Stimulated activated naive CD8-positive, alpha-beta T cell treated with anti-CD3 and anti-CD28 coated beads, Interleukin-15, amount 100 ng/mL, for 72 hours (primary cell): Measurements from ENCODE around the gene SPIN1.
A peak's percentile ranks its signal among the peaks of the same experiment; 100 is the strongest.

Source experiments
- ATAC-seq: fragments of 150-1000 bp; cut with Tn5 transposase; 2 replicates; pipeline ENCODE4 v1.10.0; 2021; ENCODE audit warnings: mild to moderate bottlenecking, moderate library complexity
- DNase-seq, 2 donors: peaks; one replicate each; pipeline ENCODE4 v3.0.0; 2021 to 2022
- H3K27ac Mint-ChIP-seq, 2 donors: one replicate each; pipeline ENCODE4 v1.8.0; 2022; ENCODE audit warnings: mild to moderate bottlenecking in 2 of 2, mixed read lengths in 2 of 2, moderate library complexity in 2 of 2
- H3K27me3 Mint-ChIP-seq: one replicate; pipeline ENCODE4 v1.8.0; 2022; ENCODE audit warnings: mixed read lengths
- H3K4me1 Mint-ChIP-seq: one replicate; pipeline ENCODE4 v1.8.0; 2022; ENCODE audit warnings: mild to moderate bottlenecking, mixed read lengths
- H3K4me3 Mint-ChIP-seq, 2 donors: one replicate each; pipeline ENCODE4 v1.8.0; 2022; ENCODE audit warnings: mild to moderate bottlenecking in 2 of 2, mixed read lengths in 2 of 2, moderate library complexity in 1 of 2
- H3K9me3 Mint-ChIP-seq, 2 donors: one replicate each; pipeline ENCODE4 v1.8.0; 2022; ENCODE audit warnings: mixed read lengths in 2 of 2

Gene SPIN1

DNA sequence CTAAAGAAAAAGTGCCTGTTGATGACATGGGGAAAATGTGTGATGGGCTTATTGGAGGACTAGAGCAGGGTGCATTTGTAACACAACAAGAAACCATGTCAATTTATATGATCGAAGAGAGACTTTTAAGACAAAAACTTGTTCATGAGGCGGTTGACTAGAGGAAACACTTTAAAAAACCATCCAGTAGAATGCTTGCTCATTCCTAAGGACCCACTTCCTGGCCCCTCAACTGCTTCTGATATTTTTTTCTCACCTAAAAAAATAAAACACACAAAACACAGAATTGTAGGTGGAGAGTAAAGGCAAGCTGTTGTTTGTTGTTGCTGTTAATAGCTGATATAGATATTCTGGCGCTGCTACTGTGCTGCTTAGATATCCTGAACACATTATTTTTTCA lies 50.6 kb downstream of the SPIN1 start:
- Mint-ChIP-seq H3K27me3 (no peaks in the 10 kb centered on the region), H3K4me3 (no peak overlapping the region), H3K4me1 (peaks cover 67% of the 10 kb centered on the region), H3K27ac (no peak overlapping the region), H3K9me3 (no peaks in the 10 kb centered on the region)
- ATAC-seq (no peak), DNase-seq (no peak)

DNA sequence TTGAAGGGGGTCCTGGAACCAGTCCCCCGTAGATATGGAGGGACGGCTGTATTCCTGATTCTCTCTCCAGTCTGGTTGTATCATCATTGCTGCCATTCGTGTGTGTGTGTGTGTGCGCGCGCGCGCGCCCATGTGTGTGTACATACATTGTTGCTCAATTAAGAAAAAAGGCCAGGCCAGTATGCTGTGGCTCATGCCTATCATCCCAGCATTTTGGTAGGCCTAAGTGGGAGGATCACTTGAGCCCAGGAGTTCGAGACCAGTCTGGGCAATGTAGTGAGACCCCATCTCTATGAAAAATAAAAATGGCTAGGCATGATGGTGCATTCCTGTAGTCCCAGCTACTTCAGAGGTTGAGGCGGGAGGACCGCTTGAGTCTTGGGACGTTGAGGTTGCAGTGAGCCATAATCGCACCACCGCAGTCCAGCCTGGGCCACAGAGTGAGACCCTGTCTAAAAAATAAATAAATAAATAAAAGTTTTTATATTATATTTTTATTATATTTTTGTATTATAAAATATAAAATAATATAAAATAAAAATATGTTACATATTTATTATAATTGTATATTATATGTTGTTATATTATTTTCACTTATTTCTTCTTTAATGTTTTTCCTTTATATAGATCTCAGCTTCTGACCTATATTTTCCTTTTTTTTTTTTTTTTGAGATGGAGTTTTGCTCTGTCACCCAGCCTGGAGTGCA lies 53.2 kb downstream of the SPIN1 start:
- Mint-ChIP-seq H3K4me1 (peaks cover 56% of the 10 kb centered on the region), H3K27ac (no peak overlapping the region), H3K4me3 (no peak overlapping the region), H3K9me3 (peaks cover 4 to 6% of the 10 kb centered on the region in 2 donors), H3K27me3 (no peaks in the 10 kb centered on the region)
- no peak for ATAC-seq
- DNase-seq: no peak

- H3K4me3 Mint-ChIP-seq: no peak overlapping the region
- peaks cover 64% of the 10 kb centered on the region for H3K4me1 Mint-ChIP-seq
- peaks cover 6 to 7% of the 10 kb centered on the region in 2 donors for H3K9me3 Mint-ChIP-seq
- DNase-seq: no peak
- no peak overlapping the region for H3K27ac Mint-ChIP-seq
- H3K27me3 Mint-ChIP-seq: no peaks in the 10 kb centered on the region
- ATAC-seq: no peak
Measured at GRCh38 chr9:88443480-88444113, 55.4 kb downstream of the SPIN1 start.

GRCh38 chr9:88446728-88447127 lies 58.5 kb downstream of the SPIN1 start:
- ATAC-seq: no peak
- DNase-seq: no peak
- Mint-ChIP-seq H3K27me3 (no peaks in the 10 kb centered on the region), H3K9me3 (peaks cover 6 to 7% of the 10 kb centered on the region in 2 donors), H3K27ac (peak overlapping the region in 1 of 2 donors; percentile 4), H3K4me1 (peaks cover 54% of the 10 kb centered on the region), H3K4me3 (no peak overlapping the region)

GRCh38 chr9:88447431-88447830 lies 59.2 kb downstream of the SPIN1 start:
- ATAC-seq: no peak
- H3K4me3 Mint-ChIP-seq: no peak overlapping the region
- peaks cover 47% of the 10 kb centered on the region for H3K4me1 Mint-ChIP-seq
- no peaks in the 10 kb centered on the region for H3K27me3 Mint-ChIP-seq
- peaks cover 6 to 7% of the 10 kb centered on the region in 2 donors for H3K9me3 Mint-ChIP-seq
- DNase-seq: no peak
- H3K27ac Mint-ChIP-seq: no peak overlapping the region

- Mint-ChIP-seq H3K4me3 (no peak overlapping the region), H3K9me3 (peaks cover 0 to 4% of the 10 kb centered on the region in 2 donors), H3K27ac (no peak overlapping the region), H3K27me3 (no peaks in the 10 kb centered on the region), H3K4me1 (peaks cover 25% of the 10 kb centered on the region)
- ATAC-seq (no peak), DNase-seq (no peak)
Measured at GRCh38 chr9:88451160-88451559, 62.9 kb downstream of the SPIN1 start.

GRCh38 chr9:88458716-88459465 lies 70.6 kb downstream of the SPIN1 start:
- no peak overlapping the region for H3K27ac Mint-ChIP-seq
- no peak overlapping the region for H3K4me3 Mint-ChIP-seq
- H3K9me3 Mint-ChIP-seq: no peaks in the 10 kb centered on the region
- DNase-seq: no peak
- H3K27me3 Mint-ChIP-seq: no peaks in the 10 kb centered on the region
- ATAC-seq: no peak
- peaks cover 12% of the 10 kb centered on the region for H3K4me1 Mint-ChIP-seq

DNA sequence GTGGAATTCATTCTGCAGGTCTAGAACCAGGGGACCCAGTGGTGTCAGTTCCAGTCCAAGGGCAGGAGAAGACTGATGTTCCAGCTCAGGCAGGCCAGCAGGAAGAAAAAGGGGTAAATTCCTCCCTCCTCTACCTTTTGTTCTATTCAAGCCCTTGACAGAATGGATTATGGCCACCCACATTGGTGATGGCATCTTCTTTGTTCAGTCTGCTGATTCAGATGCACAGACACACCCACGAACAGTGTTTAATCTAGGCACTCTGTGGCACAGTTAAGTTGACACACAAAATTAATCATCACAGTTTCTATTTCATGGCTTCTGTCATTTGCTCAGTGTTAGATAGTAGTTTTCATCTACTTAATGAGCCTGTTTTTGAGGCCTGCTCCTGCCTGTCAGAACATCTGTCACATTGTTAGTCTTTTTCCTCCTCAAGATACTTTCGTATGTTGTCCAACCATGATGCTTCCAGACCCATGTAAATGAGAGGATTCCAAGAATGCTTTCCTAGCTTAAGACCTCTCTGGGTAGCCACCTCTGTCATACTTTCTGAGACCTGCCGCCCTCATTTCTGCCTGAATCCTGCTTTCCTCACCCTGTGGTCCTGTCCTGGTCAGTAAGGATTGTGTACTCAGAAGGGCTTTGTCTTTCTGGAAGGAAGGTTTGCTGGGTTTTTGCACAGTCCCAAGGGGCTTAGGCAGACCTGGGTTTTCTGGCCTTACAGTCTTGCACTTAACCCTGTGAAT lies 72.5 kb downstream of the SPIN1 start:
- Mint-ChIP-seq H3K27ac (peak overlapping the region in 1 of 2 donors; percentile 23), H3K4me3 (no peak overlapping the region), H3K4me1 (peaks cover 12% of the 10 kb centered on the region), H3K27me3 (no peaks in the 10 kb centered on the region), H3K9me3 (no peaks in the 10 kb centered on the region)
- ATAC-seq (peak; percentile 93), DNase-seq (peak in 1 of 2 donors; percentile 32)

GRCh38 chr9:88462191-88462590 lies 73.9 kb downstream of the SPIN1 start:
- ATAC-seq (no peak), DNase-seq (no peak)
- no peaks in the 10 kb centered on the region for H3K27me3 Mint-ChIP-seq
- no peaks in the 10 kb centered on the region for H3K9me3 Mint-ChIP-seq
- peaks cover 12% of the 10 kb centered on the region for H3K4me1 Mint-ChIP-seq
- H3K4me3 Mint-ChIP-seq: no peak overlapping the region
- no peak overlapping the region for H3K27ac Mint-ChIP-seq

- H3K27me3 Mint-ChIP-seq: no peaks in the 10 kb centered on the region
- DNase-seq (no peak), ATAC-seq (no peak)
- H3K27ac Mint-ChIP-seq: no peak overlapping the region
- H3K9me3 Mint-ChIP-seq: no peaks in the 10 kb centered on the region
- peaks cover 13% of the 10 kb centered on the region for H3K4me1 Mint-ChIP-seq
- H3K4me3 Mint-ChIP-seq: no peak overlapping the region
Measured at GRCh38 chr9:88464851-88465250, 76.6 kb downstream of the SPIN1 start.

DNA sequence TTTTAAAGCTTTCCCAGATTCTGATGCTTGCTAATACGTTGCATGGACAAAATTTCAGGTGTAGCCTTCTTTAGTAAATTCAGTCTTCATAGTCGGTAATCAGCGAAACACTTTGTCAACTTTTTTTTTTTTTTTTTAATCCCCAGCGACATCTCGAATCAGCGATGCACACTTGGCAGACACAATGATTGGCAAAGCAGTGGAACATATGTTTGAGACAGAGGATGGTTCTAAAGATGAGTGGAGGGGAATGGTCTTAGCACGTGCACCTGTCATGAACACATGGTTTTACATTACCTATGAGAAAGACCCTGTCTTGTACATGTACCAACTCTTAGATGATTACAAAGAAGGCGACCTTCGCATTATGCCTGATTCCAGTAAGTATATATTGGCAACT lies 80.0 kb downstream of the SPIN1 start:
- ATAC-seq (no peak), DNase-seq (no peak)
- Mint-ChIP-seq H3K27ac (no peak overlapping the region), H3K27me3 (no peaks in the 10 kb centered on the region), H3K4me1 (peaks cover 5% of the 10 kb centered on the region), H3K9me3 (no peaks in the 10 kb centered on the region), H3K4me3 (no peak overlapping the region)

DNA sequence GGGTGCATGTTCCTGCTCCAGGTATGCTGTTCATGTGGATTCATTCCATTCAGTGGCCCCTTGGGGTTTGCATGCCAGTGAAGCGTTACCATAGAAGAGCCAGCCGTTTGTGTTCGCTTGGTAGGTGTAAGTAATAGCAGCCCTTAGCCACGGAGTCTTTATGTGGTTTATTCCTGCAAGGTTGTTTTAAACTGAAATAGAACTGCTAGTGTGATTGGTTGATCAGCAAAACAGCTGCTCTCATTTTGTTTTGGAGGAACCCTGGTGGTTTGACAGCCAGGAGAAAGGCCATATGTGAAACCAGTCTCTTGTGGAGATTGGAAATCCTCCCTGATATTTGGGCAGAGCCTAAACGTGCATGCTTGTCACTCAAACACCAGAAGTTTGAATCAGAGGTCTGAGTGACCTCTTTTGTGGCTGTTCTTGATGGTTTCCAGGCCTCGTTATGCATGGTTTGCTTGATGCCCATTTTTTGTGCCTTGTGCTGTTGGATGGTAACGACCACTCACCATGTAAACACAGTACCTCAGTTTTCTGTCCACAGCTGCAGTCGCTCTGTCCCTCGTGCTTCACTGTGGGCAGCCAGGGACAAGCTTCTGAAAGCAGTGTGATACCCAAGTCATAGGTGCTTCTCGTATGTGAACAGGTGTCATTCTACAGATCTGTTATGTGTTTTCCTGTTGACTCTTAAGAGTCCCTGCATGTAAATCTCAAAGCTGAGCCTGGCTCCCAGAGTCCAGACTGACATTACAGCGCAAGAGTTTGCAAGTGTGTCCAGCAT lies 88.4 kb downstream of the SPIN1 start:
- DNase-seq: peak in 1 of 2 donors; percentile 21

GRCh38 chr9:88477300-88477751 lies 89.1 kb downstream of the SPIN1 start:
- DNase-seq: peak in 1 of 2 donors; percentile 18
- Mint-ChIP-seq H3K27ac (no peak overlapping the region), H3K4me1 (peaks cover 18% of the 10 kb centered on the region), H3K9me3 (no peaks in the 10 kb centered on the region), H3K4me3 (no peak overlapping the region), H3K27me3 (no peaks in the 10 kb centered on the region)
- peak; percentile 89 for ATAC-seq

More for the DNA sequence above, 88.4 kb downstream of the SPIN1 start:
- H3K27ac Mint-ChIP-seq: no peak overlapping the region
- H3K4me1 Mint-ChIP-seq: peaks cover 18% of the 10 kb centered on the region
- no peaks in the 10 kb centered on the region for H3K9me3 Mint-ChIP-seq
- no peak overlapping the region for H3K4me3 Mint-ChIP-seq
- H3K27me3 Mint-ChIP-seq: no peaks in the 10 kb centered on the region
- ATAC-seq: peak; percentile 71

- ATAC-seq (no peak), DNase-seq (no peak)
- Mint-ChIP-seq H3K4me1 (peaks cover 18% of the 10 kb centered on the region), H3K9me3 (no peaks in the 10 kb centered on the region), H3K4me3 (no peak overlapping the region), H3K27ac (no peak overlapping the region), H3K27me3 (no peaks in the 10 kb centered on the region)
Measured at GRCh38 chr9:88478246-88478645, 90.0 kb downstream of the SPIN1 start.

DNA sequence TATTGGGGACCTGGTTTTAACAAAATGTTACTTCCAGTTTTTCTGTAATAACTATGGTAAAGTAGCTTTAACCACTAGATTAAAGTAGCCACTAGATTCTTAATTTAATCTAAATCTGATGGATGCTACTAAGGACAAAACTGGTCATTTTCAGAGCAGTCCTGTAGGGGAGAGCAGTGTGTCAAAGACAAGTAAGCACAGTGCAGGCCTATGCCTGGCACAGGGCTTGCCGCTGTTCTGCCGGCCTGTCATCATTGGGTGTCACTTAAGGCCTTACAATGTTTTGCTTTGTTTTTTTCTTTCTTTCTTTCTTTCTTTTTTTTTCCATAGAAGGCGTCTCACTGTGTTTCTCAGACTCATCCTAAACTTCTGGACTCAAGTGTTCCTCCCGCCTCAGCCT lies 93.7 kb downstream of the SPIN1 start:
- ATAC-seq: no peak
- no peaks in the 10 kb centered on the region for H3K9me3 Mint-ChIP-seq
- H3K27ac Mint-ChIP-seq: no peak overlapping the region
- no peak for DNase-seq
- no peaks in the 10 kb centered on the region for H3K27me3 Mint-ChIP-seq
- H3K4me1 Mint-ChIP-seq: peaks cover 11% of the 10 kb centered on the region
- no peak overlapping the region for H3K4me3 Mint-ChIP-seq
